NCI-H2196 treated with DMSO at 0.1 percent for 48 hours (cell line): ENCODE measurements around the gene ACVRL1.
A peak's percentile ranks its signal among the peaks of the same experiment; 100 is the strongest.

ENCODE experiments used
- DNase-seq: peaks from one replicate; lab custom pipeline; 2025; ENCODE audit not compliant: unreplicated experiment; lab: John Stamatoyannopoulos, UW

The ACVRL1 gene

GRCh38 chr12:51938726-51939125 lies 31.4 kb downstream of the ACVRL1 start:
- DNase-seq = no peak

- no peak for DNase-seq
These were observed 33.8 kb downstream of the ACVRL1 start for GRCh38 chr12:51941011-51941581.

DNA sequence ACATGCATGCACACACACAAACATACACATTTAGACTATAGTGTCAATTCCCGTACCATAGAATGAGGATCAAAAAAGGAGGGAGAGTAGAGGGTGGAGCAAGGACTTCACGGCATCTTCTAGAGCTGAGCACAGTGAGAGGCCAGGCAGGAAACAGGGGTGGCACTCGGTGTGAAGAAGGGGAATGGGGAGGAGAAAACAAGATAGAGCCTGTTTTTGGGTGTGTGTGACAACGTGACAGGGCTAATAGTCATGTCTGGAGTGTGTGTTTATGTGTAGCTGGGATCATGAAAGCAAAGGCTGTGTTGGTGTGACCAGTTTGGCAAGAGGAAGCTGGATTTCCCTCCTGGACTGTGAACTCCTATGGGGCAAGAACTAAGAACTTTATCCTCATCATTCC lies 34.3 kb downstream of the ACVRL1 start:
- DNase-seq = no peak

DNA sequence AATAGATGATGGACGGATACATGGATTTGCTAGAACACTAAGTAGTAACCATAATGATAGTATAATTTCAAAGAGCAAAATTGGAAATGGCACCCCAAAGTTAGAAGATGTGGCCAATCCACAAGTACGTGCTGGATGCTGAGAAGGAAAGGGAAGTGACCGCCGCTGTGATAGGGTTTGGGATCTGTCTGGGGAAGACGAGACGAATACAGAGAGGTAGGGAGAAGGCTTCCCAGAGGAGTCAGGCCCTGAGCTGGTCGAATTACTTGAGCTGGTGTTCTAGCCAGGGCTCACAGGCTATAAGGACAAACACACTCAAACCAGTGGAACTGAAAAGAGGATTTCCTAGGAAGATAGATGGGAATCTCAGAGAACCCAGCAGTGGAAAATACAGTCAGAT lies 34.8 kb downstream of the ACVRL1 start:
- DNase-seq = no peak

DNA sequence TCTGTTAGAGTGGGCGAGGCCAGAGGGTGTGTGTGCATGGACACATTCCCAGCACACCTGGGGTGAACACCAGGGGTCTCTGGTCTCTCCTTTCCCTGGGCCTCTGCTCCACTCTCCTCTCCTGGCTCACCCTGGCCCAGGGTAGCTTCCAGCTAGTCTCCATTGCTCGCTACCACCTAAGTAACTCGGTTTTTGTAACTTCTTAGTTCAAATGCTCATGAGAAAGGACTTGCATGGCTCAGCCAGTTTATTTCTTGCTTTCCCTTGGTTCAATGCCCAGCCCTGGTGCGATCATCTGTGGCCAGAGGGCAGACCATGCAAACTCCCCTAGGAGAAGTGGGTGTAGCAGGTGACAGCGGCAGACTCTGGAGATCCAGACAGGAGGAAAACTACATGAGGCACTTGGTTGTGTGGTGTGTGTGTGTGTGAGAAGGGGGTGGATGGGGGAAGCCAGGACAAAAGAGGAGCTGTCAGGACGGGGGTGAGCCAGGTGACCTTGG lies 35.2 kb downstream of the ACVRL1 start:
- DNase-seq = no peak

DNA sequence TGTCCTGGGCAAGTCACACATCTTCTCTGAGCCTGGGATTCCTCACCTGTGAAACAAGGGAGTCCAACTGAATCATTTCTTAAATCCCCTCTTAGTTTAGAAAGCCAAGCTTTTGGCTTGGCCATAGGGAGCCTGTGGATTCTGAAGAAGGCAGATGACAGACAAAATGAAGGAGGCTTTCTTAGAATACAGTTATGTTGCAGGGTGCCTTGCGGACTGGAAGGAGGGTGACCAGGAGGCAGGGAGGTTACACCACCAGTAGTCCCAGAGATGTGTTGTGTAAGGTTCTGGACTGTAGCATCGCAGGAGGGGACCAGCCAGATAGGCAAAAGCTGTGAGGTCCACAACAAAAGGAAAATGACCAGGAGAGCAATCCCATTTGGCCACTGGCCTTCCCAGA lies 36.0 kb downstream of the ACVRL1 start:
- DNase-seq = no peak

DNA sequence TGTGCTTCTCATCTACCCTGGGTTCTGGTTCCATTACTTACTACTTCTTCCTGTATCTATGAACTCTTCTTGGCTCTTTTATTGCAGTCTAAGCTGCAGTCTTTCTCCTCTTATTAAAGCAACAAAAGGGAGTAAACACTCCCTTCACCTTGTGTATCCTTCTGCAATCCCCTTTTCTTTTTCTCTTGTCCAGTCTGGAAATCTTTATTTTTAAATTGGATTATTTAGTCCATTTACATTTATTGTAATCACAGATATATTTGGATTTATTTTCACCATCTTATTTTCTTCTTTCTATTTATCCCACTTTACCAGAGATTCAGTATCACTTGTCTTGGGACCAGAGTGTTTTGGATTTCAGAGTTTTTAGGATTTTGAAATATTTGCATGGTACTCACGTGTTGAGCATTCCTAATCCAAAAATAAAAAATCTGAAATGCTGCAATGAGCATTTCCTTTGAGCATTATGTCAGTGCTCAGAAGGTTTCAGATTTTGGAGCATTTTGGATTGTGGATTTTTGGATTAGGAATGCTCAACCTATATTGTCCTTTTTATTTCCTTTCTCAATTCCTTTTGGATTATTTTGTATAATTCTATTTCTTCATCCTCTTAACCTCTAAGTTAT lies 37.4 kb downstream of the ACVRL1 start:
- DNase-seq = no peak

DNA sequence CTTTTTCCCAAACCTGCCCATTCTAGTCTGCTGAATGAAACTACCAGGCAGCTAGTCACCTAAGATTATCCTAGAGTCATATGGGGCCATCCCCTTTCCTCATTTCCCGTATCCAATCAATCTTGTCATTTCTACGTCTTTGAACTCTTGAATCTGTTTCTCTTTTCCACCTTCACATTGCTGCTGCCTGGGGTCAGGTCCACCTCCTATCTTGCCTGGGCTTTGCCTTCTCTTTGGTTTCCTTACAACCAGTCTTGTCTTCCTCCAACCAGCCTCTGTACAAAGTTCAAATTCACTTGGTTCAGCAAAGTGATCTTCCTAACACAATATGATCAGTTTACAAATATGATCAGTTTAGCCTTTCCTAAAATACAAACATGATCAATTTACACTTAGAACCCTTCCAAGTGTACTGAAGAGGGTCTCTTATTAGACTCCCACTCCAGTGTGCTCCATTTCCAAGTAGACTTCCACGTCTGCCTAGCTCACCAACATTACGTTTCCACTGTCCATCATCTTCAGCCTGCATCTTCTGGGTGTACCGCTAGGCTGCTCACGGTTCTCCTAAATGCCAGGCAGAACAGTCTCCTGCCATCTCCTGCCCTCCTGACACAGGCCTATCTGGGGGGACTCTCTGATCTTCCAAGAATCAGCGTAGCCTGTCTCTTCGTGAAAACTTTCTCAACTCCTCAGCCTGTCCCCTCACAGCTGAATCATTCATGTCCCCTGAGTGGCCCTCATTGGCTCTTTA lies 40.1 kb downstream of the ACVRL1 start:
- no peak for DNase-seq

- DNase-seq = no peak
These were observed 40.8 kb downstream of the ACVRL1 start for GRCh38 chr12:51948066-51948465.

- DNase-seq = no peak
These were observed 42.2 kb downstream of the ACVRL1 start for GRCh38 chr12:51949342-51950030.

- DNase-seq = no peak
These were observed 43.4 kb downstream of the ACVRL1 start for GRCh38 chr12:51950682-51951198.

GRCh38 chr12:51951199-51951842 lies 44.0 kb downstream of the ACVRL1 start, which contains the start of gene ACVR1B:
TSS of gene ACVR1B (plus strand) at chr12:51951699. CDS start at chr12:51951744, 45 bp downstream.
- DNase-seq = peak; percentile 80

- DNase-seq = no peak
These were observed 44.8 kb downstream of the ACVRL1 start for GRCh38 chr12:51951843-51952722.

DNA sequence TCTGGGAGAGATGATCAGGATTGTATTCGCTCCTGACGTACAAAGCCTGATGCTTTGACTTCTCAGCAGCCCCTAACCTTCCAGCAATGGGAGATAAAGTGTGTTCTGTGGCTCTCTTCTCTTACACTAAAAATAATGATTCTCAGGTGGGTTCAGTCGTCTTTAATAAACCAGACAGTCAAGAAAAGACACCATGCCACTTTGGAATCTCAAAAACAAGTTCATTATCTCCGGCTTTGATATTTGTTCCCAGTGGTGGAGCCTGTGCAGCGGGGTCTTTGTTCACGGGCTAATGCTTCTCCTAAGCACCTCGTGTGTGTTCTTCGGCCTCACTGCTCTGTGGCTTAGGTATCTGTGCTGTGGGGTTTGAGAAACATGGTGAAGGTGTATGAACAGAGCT lies 45.8 kb downstream of the ACVRL1 start:
- no peak for DNase-seq

- no peak for DNase-seq
These were observed 46.6 kb downstream of the ACVRL1 start for GRCh38 chr12:51953864-51954263.

DNA sequence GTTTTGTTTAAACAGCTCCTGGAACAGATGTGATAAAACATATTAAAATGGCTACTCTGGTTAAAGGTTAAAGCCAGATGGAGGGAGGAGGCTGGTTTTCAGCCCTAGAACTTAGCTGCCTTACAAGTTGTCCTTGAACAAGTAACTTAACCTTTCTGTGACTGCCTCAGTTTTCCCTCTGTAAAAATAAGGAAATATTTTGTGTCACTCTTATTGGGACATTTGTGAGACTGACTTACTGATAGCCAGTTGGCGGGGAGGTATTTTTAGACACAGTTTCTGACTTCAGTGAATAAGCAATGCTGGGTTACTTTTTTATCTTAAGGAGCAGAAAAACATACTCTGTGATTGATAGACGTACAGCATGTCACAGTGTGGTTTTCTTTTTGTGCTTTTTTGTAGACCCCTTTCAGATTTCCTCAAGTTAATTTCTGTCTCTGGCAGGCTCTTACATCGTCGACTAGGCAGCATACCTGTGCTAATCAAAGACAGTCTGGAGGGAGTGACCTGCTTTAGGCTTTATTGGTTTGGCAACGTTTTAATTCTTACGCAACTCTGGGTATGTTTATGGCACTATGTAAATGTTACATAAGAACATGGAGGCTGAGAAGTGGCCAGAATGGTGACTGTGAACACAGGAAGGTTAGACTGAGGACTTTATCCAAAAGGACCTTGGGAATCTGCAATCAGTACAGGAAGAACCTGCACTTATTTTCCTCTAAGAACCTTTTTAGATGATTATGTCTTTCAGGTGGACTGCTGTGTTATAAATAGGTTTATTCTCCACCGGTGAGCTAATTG lies 47.5 kb downstream of the ACVRL1 start:
- DNase-seq = no peak

DNA sequence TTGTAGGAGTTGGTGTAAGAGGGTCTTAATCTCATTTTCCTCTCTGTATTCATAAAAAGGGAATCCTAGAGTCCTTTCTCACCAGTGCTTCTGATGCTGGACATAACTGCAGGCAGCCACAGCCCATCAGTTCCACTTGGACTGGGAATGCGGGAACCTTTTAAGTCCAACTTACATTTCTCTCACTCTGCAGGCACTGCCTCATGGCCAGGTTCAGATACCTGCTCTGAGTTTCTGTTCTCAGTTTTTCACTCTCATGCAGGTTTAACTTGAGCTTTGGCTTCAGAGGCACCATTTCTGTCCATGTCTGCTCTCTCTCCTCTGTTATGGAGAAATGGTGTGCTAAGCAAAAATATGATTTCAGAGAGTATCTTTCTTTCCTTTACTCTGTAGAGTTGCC lies 48.4 kb downstream of the ACVRL1 start:
- no peak for DNase-seq

- no peak for DNase-seq
These were observed 51.2 kb downstream of the ACVRL1 start for GRCh38 chr12:51958542-51958941.

DNA sequence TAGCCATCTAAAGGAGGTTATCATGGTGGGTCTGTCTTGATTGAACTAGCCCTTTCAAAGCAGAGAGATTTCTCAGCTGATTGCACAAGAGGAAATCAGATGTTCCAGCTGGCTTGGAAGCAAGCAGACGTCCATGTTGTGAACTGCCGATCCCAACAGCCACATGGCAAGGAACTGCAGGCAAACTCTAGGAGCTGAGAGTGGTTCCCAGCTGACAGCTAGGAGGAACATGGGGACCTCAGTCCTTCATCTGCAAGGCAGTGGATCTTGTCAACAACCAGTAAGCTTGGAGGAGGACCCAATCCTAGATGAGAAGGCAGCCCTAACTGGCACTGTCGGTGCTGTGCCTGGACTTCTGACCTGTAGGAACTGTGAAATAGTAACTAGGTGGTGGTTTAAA lies 51.9 kb downstream of the ACVRL1 start:
- DNase-seq = no peak
